KMS-11 (cell line): ENCODE measurements around the gene ALOX5AP.
A peak's percentile ranks its signal among the peaks of the same experiment; 100 is the strongest.

Experiments
- H2AFZ ChIP-seq: fragments of 200-600 bp; sonication (generic); 2 replicates; pipeline ENCODE4 v1.6.1; 2016; ENCODE audit warnings: antibody characterized with exemption, mixed run types, low read depth
- H3K27ac ChIP-seq: fragments of 200-600 bp; sonication (generic); 2 replicates; pipeline ENCODE4 v1.6.1; 2016; ENCODE audit warnings: mild to moderate bottlenecking, mixed run types
- H3K27me3 ChIP-seq: fragments of 200-600 bp; sonication (generic); 2 replicates; pipeline ENCODE4 v1.6.1; 2017; ENCODE audit warnings: mild to moderate bottlenecking, low read depth, mixed run types, moderate library complexity; ENCODE audit not compliant: insufficient read depth
- H3K36me3 ChIP-seq: fragments of 200-600 bp; sonication (generic); 2 replicates; pipeline ENCODE4 v1.6.1; 2017; ENCODE audit warnings: mild to moderate bottlenecking, mixed run types; ENCODE audit not compliant: insufficient read depth
- H3K4me1 ChIP-seq: fragments of 200-600 bp; sonication (generic); 2 replicates; pipeline ENCODE4 v1.6.1; 2016; ENCODE audit warnings: mild to moderate bottlenecking, low read depth, mixed run types; ENCODE audit not compliant: poor library complexity, severe bottlenecking
- H3K4me2 ChIP-seq: fragments of 200-600 bp; sonication (generic); 2 replicates; pipeline ENCODE4 v1.7.0; 2016; ENCODE audit warnings: mild to moderate bottlenecking, mixed run types
- H3K4me3 ChIP-seq: fragments of 200-600 bp; sonication (generic); IDR thresholded peaks from 2 replicates; pipeline ENCODE4 v1.6.1; 2017; ENCODE audit warnings: low read depth, low read length, mixed read lengths; ENCODE audit not compliant: insufficient read depth
- H3K79me2 ChIP-seq: fragments of 200-600 bp; sonication (generic); 2 replicates; pipeline ENCODE4 v1.6.1; 2016; ENCODE audit warnings: low read depth, mixed run types; ENCODE audit not compliant: insufficient read depth
- H3K9ac ChIP-seq: fragments of 200-600 bp; sonication (generic); 2 replicates; pipeline ENCODE4 v1.6.1; 2016; ENCODE audit warnings: mild to moderate bottlenecking, mixed run types
- H4K20me1 ChIP-seq: fragments of 200-600 bp; sonication (generic); 2 replicates; pipeline ENCODE4 v1.6.1; 2016; ENCODE audit warnings: mild to moderate bottlenecking, mixed run types; ENCODE audit not compliant: insufficient read depth
- TF ChIP-seq, protein P1 (sequence below): fragments of 200-600 bp; sonication (generic); conservative IDR thresholded peaks from 2 replicates; pipeline ENCODE4 v1.6.1; 2017; ENCODE audit warnings: low read depth, mild to moderate bottlenecking, antibody characterized with exemption, low read length, moderate library complexity, mixed read lengths

The ALOX5AP gene

DNA sequence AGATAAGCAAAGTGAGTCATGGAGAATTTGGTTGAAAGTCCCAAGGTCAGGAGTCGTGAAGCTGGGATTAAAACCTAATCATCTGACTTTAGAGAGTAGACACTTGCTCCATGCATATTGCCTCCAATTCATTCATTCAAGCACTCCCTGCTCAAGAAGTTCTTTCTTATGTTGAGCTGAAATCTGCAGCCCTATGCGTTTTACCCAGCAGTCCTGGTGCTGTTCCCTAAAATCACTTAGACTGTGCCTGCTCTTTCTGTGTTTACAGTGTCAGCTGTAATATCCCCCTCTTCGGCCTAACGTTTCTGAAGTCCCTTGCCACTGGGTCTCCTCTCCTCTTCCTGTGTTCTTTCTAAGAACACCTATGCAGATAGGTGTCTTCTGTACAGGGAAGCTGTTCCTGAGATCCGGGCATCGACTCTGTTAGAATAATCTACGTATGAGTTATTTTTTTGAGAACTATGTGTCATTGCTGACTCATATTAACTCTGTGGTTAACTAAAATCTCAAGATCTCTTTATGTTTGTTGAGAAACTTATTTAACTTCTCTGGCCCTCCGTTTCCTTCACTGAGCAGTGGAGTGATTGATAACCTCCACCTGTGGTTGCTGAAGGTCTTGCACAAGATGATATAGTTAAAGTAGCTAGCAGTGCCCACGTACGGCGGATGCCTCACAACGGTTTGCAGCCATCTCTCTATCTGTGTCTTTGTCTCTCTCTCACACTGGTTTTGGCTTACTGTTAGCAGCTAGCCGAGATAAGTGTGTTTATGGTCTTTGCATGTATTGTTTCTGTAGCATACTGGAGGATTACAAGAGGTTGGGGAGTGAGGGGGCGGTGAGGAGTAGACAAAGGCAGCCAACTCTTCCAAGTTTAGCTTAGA, 4.7 kb downstream of the ALOX5AP start:
- H3K4me1 ChIP-seq: peaks cover 57% of the 10 kb centered on the region
- H3K36me3 ChIP-seq: no peaks in the 10 kb centered on the region
- H4K20me1 ChIP-seq: no peaks in the 10 kb centered on the region
- no peak overlapping the region for H2AFZ ChIP-seq
- H3K4me2 ChIP-seq: no peak overlapping the region
- H3K79me2 ChIP-seq: no peaks in the 10 kb centered on the region
- no peak overlapping the region for H3K4me3 ChIP-seq
- TF ChIP-seq, protein P1, sequence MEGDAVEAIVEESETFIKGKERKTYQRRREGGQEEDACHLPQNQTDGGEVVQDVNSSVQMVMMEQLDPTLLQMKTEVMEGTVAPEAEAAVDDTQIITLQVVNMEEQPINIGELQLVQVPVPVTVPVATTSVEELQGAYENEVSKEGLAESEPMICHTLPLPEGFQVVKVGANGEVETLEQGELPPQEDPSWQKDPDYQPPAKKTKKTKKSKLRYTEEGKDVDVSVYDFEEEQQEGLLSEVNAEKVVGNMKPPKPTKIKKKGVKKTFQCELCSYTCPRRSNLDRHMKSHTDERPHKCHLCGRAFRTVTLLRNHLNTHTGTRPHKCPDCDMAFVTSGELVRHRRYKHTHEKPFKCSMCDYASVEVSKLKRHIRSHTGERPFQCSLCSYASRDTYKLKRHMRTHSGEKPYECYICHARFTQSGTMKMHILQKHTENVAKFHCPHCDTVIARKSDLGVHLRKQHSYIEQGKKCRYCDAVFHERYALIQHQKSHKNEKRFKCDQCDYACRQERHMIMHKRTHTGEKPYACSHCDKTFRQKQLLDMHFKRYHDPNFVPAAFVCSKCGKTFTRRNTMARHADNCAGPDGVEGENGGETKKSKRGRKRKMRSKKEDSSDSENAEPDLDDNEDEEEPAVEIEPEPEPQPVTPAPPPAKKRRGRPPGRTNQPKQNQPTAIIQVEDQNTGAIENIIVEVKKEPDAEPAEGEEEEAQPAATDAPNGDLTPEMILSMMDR: no peak
- H3K27ac ChIP-seq: no peak overlapping the region
- no peak overlapping the region for H3K9ac ChIP-seq
- H3K27me3 ChIP-seq: no peaks in the 10 kb centered on the region

GRCh38 chr13:30742901-30743300, 7.6 kb downstream of the ALOX5AP start:
- Histone ChIP-seq H3K27ac (no peak overlapping the region), H3K9ac (no peak overlapping the region), H3K4me2 (no peak overlapping the region), H3K4me3 (no peak overlapping the region), H3K36me3 (no peaks in the 10 kb centered on the region), H3K27me3 (no peaks in the 10 kb centered on the region), H4K20me1 (no peaks in the 10 kb centered on the region), H3K79me2 (no peaks in the 10 kb centered on the region), H2AFZ (no peak overlapping the region), H3K4me1 (peaks cover 28% of the 10 kb centered on the region)
- TF ChIP-seq, protein P1: no peak

DNA sequence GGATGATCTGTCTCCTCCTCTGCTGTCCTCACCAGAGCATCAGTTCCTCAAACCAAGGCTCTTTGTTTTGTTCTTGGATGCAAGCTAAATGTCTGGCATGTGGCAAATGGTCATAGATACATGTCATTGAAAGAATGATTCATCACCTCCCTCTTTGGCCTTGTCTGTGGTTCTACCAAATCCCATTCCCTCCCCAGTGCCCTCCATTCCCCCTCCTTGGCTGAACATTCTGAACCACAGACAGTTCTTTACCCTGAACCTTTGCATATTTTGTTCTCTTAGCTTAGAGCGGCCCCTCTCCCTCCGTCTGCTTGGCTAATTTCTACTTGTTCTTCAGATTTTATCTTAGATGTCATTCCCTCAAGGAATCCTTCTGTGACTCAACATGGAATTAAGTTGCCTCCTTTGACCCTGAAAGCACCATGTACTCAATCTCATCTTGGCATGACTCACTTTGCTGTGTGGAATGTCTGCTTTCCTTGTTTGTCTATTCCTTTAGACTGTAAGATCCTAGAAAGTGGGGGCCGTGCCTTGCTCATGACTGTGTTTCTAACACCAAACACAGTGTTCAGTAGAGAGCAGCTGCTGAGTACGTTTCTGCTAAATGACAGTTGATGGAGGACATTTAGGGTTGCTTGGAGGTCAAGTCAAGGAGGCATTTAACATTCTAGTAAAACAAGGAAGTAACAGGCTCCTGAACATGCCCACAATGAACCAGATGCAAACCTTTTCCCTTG, 8.1 kb downstream of the ALOX5AP start:
- Histone ChIP-seq H4K20me1 (no peaks in the 10 kb centered on the region), H3K27me3 (no peaks in the 10 kb centered on the region), H3K4me2 (peak overlapping the region; percentile 46), H3K4me1 (peaks cover 22% of the 10 kb centered on the region), H2AFZ (no peak overlapping the region), H3K4me3 (no peak overlapping the region), H3K79me2 (no peaks in the 10 kb centered on the region), H3K36me3 (no peaks in the 10 kb centered on the region), H3K27ac (no peak overlapping the region), H3K9ac (no peak overlapping the region)
- TF ChIP-seq, protein P1: no peak

DNA sequence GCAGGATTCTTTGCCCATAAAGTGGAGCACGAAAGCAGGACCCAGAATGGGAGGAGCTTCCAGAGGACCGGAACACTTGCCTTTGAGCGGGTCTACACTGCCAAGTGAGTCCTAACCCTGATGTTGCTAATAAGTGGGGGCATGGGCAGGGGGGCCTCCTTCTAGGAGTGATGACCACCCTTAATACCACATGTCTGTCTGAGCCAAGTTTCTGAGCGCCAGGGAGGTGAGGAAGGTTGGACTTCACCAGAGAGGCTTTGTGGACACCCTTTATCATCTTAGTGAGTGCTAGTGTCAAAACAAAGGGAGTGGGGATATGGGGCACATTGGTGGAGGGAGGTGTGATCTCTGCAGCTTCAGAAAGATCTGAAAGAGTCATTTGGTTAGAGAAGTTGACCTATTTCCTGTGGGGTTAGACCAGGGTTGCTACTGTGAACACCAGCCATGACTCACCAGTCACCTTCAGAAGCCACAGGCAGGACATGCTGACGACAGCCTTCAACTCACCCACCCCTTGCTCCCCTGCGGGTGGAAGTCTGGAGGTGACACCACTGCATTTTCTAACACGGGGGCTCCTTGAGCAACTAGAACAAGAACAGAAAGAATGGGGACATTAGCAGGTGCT, 8.8 kb downstream of the ALOX5AP start:
- TF ChIP-seq, protein P1: no peak
- Histone ChIP-seq H3K27ac (no peak overlapping the region), H3K27me3 (no peaks in the 10 kb centered on the region), H3K4me1 (peaks cover 20% of the 10 kb centered on the region), H3K9ac (no peak overlapping the region), H3K79me2 (no peaks in the 10 kb centered on the region), H2AFZ (no peak overlapping the region), H3K4me3 (no peak overlapping the region), H3K36me3 (no peaks in the 10 kb centered on the region), H4K20me1 (no peaks in the 10 kb centered on the region), H3K4me2 (peak overlapping the region; percentile 46)
